Neuron (in vitro differentiated cells): ENCODE data around the gene CROCC2.

Experiments used
- H2AFZ ChIP-seq: one replicate; pipeline ENCODE4 v1.6.1; 2013; ENCODE audit warnings: low read depth, mild to moderate bottlenecking, inconsistent platforms, low read length, moderate library complexity
- H3K27me3 ChIP-seq: one replicate; pipeline ENCODE4 v1.6.1; 2013; ENCODE audit warnings: low read length; ENCODE audit not compliant: insufficient read depth
- H3K36me3 ChIP-seq: one replicate; pipeline ENCODE4 v1.6.1; 2013; ENCODE audit warnings: low read length; ENCODE audit not compliant: insufficient read depth
- H3K4me1 ChIP-seq: one replicate; pipeline ENCODE4 v1.6.1; 2013; ENCODE audit warnings: low read length; ENCODE audit not compliant: insufficient read depth
- H3K4me3 ChIP-seq: 2 replicates; pipeline ENCODE4 v1.5.1; 2013; ENCODE audit warnings: mild to moderate bottlenecking, low read length, moderate library complexity
- H3K9me3 ChIP-seq: one replicate; pipeline ENCODE4 v1.6.1; 2013; ENCODE audit warnings: low read length

Gene CROCC2

GRCh38 chr2:241030333-241030680, 124.2 kb downstream of the CROCC2 start:
- no peaks in the 10 kb centered on the region for H3K36me3 ChIP-seq

GRCh38 chr2:241030883-241031282, 124.7 kb downstream of the CROCC2 start:
- Histone ChIP-seq H3K36me3 (no peaks in the 10 kb centered on the region), H3K27me3 (peaks cover 26% of the 10 kb centered on the region), H3K4me3 (no peak overlapping the region), H2AFZ (no peak overlapping the region), H3K9me3 (no peaks in the 10 kb centered on the region), H3K4me1 (no peaks in the 10 kb centered on the region)

More at GRCh38 chr2:241030333-241030680, 124.2 kb downstream of the CROCC2 start:
- Histone ChIP-seq H3K9me3 (no peaks in the 10 kb centered on the region), H2AFZ (no peak overlapping the region), H3K4me3 (no peak overlapping the region), H3K4me1 (no peaks in the 10 kb centered on the region), H3K27me3 (peaks cover 23% of the 10 kb centered on the region)

- Histone ChIP-seq H3K27me3 (peaks cover 32% of the 10 kb centered on the region), H3K4me3 (no peak overlapping the region), H3K36me3 (no peaks in the 10 kb centered on the region), H3K9me3 (no peaks in the 10 kb centered on the region), H2AFZ (no peak overlapping the region), H3K4me1 (peaks cover 6% of the 10 kb centered on the region)
Observed at GRCh38 chr2:241031436-241032165, 125.5 kb downstream of the CROCC2 start.

GRCh38 chr2:241033336-241033987, 127.3 kb downstream of the CROCC2 start:
- H3K27me3 ChIP-seq = peaks cover 51% of the 10 kb centered on the region
- no peak overlapping the region for H3K4me3 ChIP-seq
- H3K9me3 ChIP-seq = no peaks in the 10 kb centered on the region
- no peak overlapping the region for H2AFZ ChIP-seq
- peaks cover 8% of the 10 kb centered on the region for H3K4me1 ChIP-seq
- H3K36me3 ChIP-seq = no peaks in the 10 kb centered on the region

GRCh38 chr2:241033994-241034393, 127.9 kb downstream of the CROCC2 start:
- Histone ChIP-seq H3K9me3 (no peaks in the 10 kb centered on the region), H3K4me1 (peaks cover 8% of the 10 kb centered on the region), H3K36me3 (no peaks in the 10 kb centered on the region), H3K27me3 (peaks cover 55% of the 10 kb centered on the region), H2AFZ (no peak overlapping the region), H3K4me3 (no peak overlapping the region)

- peaks cover 8% of the 10 kb centered on the region for H3K4me1 ChIP-seq
- no peaks in the 10 kb centered on the region for H3K9me3 ChIP-seq
- no peaks in the 10 kb centered on the region for H3K36me3 ChIP-seq
- no peak overlapping the region for H3K4me3 ChIP-seq
- H2AFZ ChIP-seq = no peak overlapping the region
- peaks cover 59% of the 10 kb centered on the region for H3K27me3 ChIP-seq
Observed at GRCh38 chr2:241034490-241035141, 128.5 kb downstream of the CROCC2 start.

DNA sequence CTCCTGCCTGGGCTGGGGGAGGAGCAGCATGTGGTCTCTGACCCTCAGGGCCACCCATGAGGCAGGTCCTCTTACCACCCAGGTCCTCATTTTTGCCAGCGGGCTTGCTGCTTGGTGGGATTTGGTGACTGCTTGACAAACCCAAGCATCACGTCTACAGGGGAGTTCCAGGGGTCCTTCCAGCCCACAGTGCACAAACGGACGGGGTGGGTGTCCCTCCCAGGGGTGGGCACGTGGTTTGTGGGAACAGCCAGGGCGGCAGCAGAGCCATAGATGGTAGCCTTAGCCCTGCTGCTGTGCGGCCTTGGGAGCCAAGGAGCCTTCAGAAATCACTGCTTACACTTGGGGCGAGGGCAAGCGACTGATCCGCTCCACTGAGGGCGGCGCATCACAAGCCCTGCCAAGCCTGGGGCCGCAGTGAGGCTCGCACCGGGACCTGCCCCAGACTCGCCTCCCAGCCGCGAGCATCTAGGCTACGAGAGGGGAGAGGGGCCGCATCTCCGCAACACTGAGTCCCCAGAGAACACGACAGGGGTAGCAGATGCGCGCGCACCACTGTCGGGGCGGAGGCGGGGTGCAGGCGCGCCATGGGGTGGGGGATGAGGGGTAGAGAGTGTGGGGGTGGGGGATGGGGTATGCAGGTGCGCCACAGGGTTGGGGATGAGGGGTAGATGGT, 129.1 kb downstream of the CROCC2 start:
- peaks cover 8% of the 10 kb centered on the region for H3K4me1 ChIP-seq
- H3K27me3 ChIP-seq = peaks cover 63% of the 10 kb centered on the region

GRCh38 chr2:241035818-241036396, 129.8 kb downstream of the CROCC2 start:
- Histone ChIP-seq H3K36me3 (no peaks in the 10 kb centered on the region), H2AFZ (no peak overlapping the region), H3K4me1 (peaks cover 8% of the 10 kb centered on the region), H3K27me3 (peaks cover 63% of the 10 kb centered on the region), H3K9me3 (no peaks in the 10 kb centered on the region), H3K4me3 (no peak overlapping the region)

More for the DNA sequence above, 129.1 kb downstream of the CROCC2 start:
- H2AFZ ChIP-seq = no peak overlapping the region
- no peak overlapping the region for H3K4me3 ChIP-seq
- no peaks in the 10 kb centered on the region for H3K9me3 ChIP-seq
- no peaks in the 10 kb centered on the region for H3K36me3 ChIP-seq

- no peak overlapping the region for H2AFZ ChIP-seq
- H3K27me3 ChIP-seq = peaks cover 60% of the 10 kb centered on the region
- peaks cover 8% of the 10 kb centered on the region for H3K4me1 ChIP-seq
- no peak overlapping the region for H3K4me3 ChIP-seq
- H3K9me3 ChIP-seq = no peaks in the 10 kb centered on the region
- H3K36me3 ChIP-seq = no peaks in the 10 kb centered on the region
Observed at GRCh38 chr2:241036397-241036963, 130.3 kb downstream of the CROCC2 start.

GRCh38 chr2:241036964-241037421, 130.9 kb downstream of the CROCC2 start:
- Histone ChIP-seq H2AFZ (no peak overlapping the region), H3K4me3 (no peak overlapping the region), H3K36me3 (no peaks in the 10 kb centered on the region), H3K9me3 (no peaks in the 10 kb centered on the region), H3K4me1 (peaks cover 8% of the 10 kb centered on the region), H3K27me3 (peaks cover 58% of the 10 kb centered on the region)

GRCh38 chr2:241037498-241037897, 131.4 kb downstream of the CROCC2 start:
- Histone ChIP-seq H2AFZ (no peak overlapping the region), H3K36me3 (no peaks in the 10 kb centered on the region), H3K27me3 (peaks cover 58% of the 10 kb centered on the region), H3K9me3 (no peaks in the 10 kb centered on the region), H3K4me1 (peaks cover 8% of the 10 kb centered on the region), H3K4me3 (no peak overlapping the region)

DNA sequence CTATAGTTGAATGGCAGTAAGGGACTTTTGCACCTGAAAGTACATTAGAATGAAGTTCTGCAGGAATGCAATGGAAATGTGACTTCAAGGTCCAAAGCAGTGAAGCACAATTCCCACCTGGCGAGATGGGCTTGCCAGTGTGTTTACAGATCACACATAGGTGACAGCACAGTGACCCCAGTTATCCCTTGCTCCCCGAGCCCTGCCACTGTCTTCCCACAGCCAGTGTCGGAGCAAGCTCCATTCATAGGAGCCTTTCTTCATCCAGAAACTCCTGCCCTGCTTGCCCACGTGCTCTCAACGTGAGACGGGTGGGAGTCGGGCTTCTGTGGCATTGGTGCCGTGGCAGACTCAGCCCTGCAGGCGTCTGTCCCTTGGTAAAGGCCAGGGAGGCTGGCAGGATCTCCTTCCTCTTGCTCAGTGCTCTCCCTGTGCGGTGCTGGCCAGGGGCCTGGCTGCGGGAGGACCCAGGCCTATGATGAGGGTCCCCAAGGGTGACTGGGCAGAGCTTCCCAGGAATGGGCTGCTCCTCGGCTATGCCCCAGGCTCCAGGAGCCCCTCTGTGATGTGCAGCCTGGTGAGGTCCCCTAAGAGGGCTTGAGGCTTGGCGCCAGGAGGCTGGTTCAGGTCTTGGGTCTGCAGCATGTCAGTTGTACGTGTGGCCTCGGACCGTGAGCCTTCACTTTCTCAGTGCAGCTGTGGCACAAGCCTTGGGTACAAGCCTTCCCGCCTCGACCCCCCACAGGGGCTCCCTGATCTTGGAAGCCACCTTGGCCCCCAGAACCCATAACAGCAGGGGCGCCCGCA, 132.4 kb downstream of the CROCC2 start:
- Histone ChIP-seq H3K4me1 (peaks cover 8% of the 10 kb centered on the region), H3K36me3 (no peaks in the 10 kb centered on the region), H3K4me3 (no peak overlapping the region), H3K9me3 (no peaks in the 10 kb centered on the region), H2AFZ (no peak overlapping the region), H3K27me3 (peaks cover 57% of the 10 kb centered on the region)
